HL-60 (cell line): ENCODE measurements around the gene FAHD2A.
"Not testable (repeated sequence)": the region's sequence is repeated elsewhere in the genome, so short reads cannot be mapped to it uniquely, and the experiment has no call there.

Experiments
- DNase-seq, 2 experiments: peaks; one replicate each; pipeline ENCODE4 v3.0.0-alpha.2; 2010 to 2020; ENCODE audit warnings: low read depth in 1 of 2, low spot score in 1 of 2
- H3K27ac ChIP-seq: fragments of 250-450 bp; sonication (Bioruptor Pico); replicated peaks from 2 replicates; pipeline ENCODE4 v1.5.1; 2020; ENCODE audit warnings: mild to moderate bottlenecking, moderate library complexity
- H3K27me3 ChIP-seq: fragments of 250-450 bp; sonication (Bioruptor Pico); 2 replicates; pipeline ENCODE4 v1.5.1; 2021; ENCODE audit warnings: mild to moderate bottlenecking, moderate library complexity; ENCODE audit not compliant: insufficient read depth, poor library complexity, severe bottlenecking
- H3K4me3 ChIP-seq: replicated peaks from 2 replicates; pipeline ENCODE4 v1.5.1; 2011; ENCODE audit warnings: mild to moderate bottlenecking, control low read depth, low read length; ENCODE audit not compliant: insufficient read depth
- CTCF ChIP-seq: IDR thresholded peaks from one replicate; pipeline ENCODE4 v1.5.1; 2011; ENCODE audit warnings: low read length, control low read depth, inconsistent platforms; ENCODE audit not compliant: insufficient read depth
- GABPA ChIP-seq: IDR thresholded peaks from 2 replicates; pipeline ENCODE4 v1.6.1; 2012; ENCODE audit warnings: low read depth
- POLR2AphosphoS5 ChIP-seq: IDR thresholded peaks from 2 replicates; pipeline ENCODE4 v1.6.1; 2012; ENCODE audit warnings: low read depth
- SPI1 ChIP-seq: IDR thresholded peaks from 2 replicates; pipeline ENCODE4 v1.6.1; 2012; ENCODE audit warnings: low read depth, mild to moderate bottlenecking, borderline replicate concordance
- TF ChIP-seq, protein P1 (sequence below): IDR thresholded peaks from 2 replicates; pipeline ENCODE4 v1.6.1; 2012; ENCODE audit warnings: low read depth; ENCODE audit not compliant: insufficient replicate concordance

The FAHD2A gene

GRCh38 chr2:95354925-95355324 is 47.6 kb upstream of the FAHD2A start:
- Histone ChIP-seq H3K27me3 (no peaks in the 10 kb centered on the region), H3K27ac (no peak overlapping the region), H3K4me3 (no peak overlapping the region)
- TF ChIP-seq, protein P1, sequence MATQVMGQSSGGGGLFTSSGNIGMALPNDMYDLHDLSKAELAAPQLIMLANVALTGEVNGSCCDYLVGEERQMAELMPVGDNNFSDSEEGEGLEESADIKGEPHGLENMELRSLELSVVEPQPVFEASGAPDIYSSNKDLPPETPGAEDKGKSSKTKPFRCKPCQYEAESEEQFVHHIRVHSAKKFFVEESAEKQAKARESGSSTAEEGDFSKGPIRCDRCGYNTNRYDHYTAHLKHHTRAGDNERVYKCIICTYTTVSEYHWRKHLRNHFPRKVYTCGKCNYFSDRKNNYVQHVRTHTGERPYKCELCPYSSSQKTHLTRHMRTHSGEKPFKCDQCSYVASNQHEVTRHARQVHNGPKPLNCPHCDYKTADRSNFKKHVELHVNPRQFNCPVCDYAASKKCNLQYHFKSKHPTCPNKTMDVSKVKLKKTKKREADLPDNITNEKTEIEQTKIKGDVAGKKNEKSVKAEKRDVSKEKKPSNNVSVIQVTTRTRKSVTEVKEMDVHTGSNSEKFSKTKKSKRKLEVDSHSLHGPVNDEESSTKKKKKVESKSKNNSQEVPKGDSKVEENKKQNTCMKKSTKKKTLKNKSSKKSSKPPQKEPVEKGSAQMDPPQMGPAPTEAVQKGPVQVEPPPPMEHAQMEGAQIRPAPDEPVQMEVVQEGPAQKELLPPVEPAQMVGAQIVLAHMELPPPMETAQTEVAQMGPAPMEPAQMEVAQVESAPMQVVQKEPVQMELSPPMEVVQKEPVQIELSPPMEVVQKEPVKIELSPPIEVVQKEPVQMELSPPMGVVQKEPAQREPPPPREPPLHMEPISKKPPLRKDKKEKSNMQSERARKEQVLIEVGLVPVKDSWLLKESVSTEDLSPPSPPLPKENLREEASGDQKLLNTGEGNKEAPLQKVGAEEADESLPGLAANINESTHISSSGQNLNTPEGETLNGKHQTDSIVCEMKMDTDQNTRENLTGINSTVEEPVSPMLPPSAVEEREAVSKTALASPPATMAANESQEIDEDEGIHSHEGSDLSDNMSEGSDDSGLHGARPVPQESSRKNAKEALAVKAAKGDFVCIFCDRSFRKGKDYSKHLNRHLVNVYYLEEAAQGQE, result no peak
- TF ChIP-seq SPI1, result no peak
- DNase-seq, result no peak

DNA sequence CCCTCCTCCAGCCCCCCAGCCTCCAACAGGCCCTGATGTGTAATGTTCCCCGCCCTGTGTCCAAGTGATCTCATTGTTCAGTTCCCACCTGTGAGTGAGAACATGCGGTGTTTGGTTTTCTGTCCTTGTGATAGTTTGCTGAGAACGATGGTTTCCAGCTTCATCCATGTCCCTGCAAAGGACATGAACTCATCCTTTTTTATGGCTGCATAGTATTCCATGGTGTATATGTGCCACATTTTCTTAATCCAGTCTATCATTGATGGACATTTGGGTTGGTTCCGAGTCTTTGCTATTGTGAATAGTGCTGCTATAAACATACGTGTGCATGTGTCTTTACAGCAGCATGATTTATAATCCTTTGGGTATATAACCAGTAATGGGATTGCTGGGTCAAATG is 47.0 kb upstream of the FAHD2A start:
- not testable (repeated sequence) for H3K4me3 ChIP-seq, DNase-seq, H3K27me3 ChIP-seq, H3K27ac ChIP-seq

GRCh38 chr2:95356821-95357700 is 45.4 kb upstream of the FAHD2A start:
- DNase-seq, result no peak
- no peaks in the 10 kb centered on the region for H3K27me3 ChIP-seq
- H3K4me3 ChIP-seq, result no peak overlapping the region
- no peak overlapping the region for H3K27ac ChIP-seq
- TF ChIP-seq CTCF (no peak), SPI1 (no peak), GABPA (no peak), POLR2AphosphoS5 (no peak)
- TF ChIP-seq, protein P1, result no peak

GRCh38 chr2:95357717-95358280 is 44.7 kb upstream of the FAHD2A start:
- Histone ChIP-seq H3K27ac (no peak overlapping the region), H3K27me3 (no peaks in the 10 kb centered on the region), H3K4me3 (no peak overlapping the region)
- no peak for DNase-seq
- TF ChIP-seq GABPA (no peak), SPI1 (no peak), CTCF (no peak), POLR2AphosphoS5 (no peak)
- TF ChIP-seq, protein P1, result no peak
